ENCODE results near the gene BTBD6.

Gene BTBD6

DNA sequence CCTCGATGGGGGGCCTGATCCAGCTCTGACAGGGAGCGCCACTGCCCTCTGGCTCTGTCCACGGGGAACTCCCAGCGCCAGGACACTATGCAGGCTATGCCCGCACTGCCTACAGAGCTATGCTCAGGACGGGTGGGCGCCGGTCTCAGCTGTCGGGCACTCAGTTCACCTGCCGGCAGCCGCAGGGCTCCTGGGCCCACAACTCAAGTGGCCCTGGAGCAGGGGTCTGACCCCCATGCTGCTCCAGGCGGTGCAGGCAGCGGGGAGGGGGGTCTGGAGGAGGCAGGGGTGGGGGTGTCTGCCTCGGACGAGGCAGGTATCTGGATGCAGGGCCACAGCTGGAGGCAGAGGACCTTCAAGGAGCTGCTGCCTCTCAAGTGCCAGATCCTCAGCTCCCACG, 38.7 kb upstream of the BTBD6 start:
- ATAC-seq, result no peak
- no peak for TF ChIP-seq ZFP30 (CRISPR knock-in tag; IDR thresholded peaks at IDR 0.05)
- no peak for TF ChIP-seq SNAI2 (CRISPR knock-in tag; IDR thresholded peaks at IDR 0.05)
- TF ChIP-seq, protein P1, sequence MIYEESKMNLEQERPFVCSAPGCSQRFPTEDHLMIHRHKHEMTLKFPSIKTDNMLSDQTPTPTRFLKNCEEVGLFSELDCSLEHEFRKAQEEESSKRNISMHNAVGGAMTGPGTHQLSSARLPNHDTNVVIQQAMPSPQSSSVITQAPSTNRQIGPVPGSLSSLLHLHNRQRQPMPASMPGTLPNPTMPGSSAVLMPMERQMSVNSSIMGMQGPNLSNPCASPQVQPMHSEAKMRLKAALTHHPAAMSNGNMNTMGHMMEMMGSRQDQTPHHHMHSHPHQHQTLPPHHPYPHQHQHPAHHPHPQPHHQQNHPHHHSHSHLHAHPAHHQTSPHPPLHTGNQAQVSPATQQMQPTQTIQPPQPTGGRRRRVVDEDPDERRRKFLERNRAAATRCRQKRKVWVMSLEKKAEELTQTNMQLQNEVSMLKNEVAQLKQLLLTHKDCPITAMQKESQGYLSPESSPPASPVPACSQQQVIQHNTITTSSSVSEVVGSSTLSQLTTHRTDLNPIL (CRISPR knock-in tag; IDR thresholded peaks at IDR 0.05; ENCODE audit: low read depth), result no peak
- TF ChIP-seq, protein P2, sequence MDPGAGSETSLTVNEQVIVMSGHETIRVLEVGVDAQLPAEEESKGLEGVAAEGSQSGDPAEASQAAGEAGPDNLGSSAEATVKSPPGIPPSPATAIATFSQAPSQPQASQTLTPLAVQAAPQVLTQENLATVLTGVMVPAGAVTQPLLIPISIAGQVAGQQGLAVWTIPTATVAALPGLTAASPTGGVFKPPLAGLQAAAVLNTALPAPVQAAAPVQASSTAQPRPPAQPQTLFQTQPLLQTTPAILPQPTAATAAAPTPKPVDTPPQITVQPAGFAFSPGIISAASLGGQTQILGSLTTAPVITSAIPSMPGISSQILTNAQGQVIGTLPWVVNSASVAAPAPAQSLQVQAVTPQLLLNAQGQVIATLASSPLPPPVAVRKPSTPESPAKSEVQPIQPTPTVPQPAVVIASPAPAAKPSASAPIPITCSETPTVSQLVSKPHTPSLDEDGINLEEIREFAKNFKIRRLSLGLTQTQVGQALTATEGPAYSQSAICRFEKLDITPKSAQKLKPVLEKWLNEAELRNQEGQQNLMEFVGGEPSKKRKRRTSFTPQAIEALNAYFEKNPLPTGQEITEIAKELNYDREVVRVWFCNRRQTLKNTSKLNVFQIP (CRISPR knock-in tag; IDR thresholded peaks at IDR 0.05; ENCODE audit: borderline replicate concordance, low read depth), result no peak
- TF ChIP-seq ZNF8 (CRISPR knock-in tag; IDR thresholded peaks at IDR 0.05), result no peak
- TF ChIP-seq RARB (CRISPR knock-in tag; IDR thresholded peaks at IDR 0.05), result no peak
- TF ChIP-seq ZC3H10 (CRISPR knock-in tag; IDR thresholded peaks at IDR 0.05), result no peak
- no peak for TF ChIP-seq BACH2 (CRISPR knock-in tag; IDR thresholded peaks at IDR 0.05; ENCODE audit: borderline replicate concordance)
- no peak for TF ChIP-seq CSDC2 (CRISPR knock-in tag; IDR thresholded peaks at IDR 0.05)
- no peak for TF ChIP-seq TOX (CRISPR knock-in tag; IDR thresholded peaks at IDR 0.05; ENCODE audit: borderline replicate concordance)
- TF ChIP-seq ARNTL (CRISPR knock-in tag; IDR thresholded peaks at IDR 0.05; ENCODE audit: borderline replicate concordance, low read depth), result no peak
- TF ChIP-seq TCF4 (CRISPR knock-in tag; IDR thresholded peaks at IDR 0.05; ENCODE audit: borderline replicate concordance), result no peak
- no peak for TF ChIP-seq ESRRG (CRISPR knock-in tag; IDR thresholded peaks at IDR 0.05)
- no peak for TF ChIP-seq OSR1 (CRISPR knock-in tag; IDR thresholded peaks at IDR 0.05)
- TF ChIP-seq, protein P3, sequence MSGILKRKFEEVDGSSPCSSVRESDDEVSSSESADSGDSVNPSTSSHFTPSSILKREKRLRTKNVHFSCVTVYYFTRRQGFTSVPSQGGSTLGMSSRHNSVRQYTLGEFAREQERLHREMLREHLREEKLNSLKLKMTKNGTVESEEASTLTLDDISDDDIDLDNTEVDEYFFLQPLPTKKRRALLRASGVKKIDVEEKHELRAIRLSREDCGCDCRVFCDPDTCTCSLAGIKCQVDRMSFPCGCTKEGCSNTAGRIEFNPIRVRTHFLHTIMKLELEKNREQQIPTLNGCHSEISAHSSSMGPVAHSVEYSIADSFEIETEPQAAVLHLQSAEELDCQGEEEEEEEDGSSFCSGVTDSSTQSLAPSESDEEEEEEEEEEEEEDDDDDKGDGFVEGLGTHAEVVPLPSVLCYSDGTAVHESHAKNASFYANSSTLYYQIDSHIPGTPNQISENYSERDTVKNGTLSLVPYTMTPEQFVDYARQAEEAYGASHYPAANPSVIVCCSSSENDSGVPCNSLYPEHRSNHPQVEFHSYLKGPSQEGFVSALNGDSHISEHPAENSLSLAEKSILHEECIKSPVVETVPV (CRISPR knock-in tag; IDR thresholded peaks at IDR 0.05), result no peak
- TF ChIP-seq, protein P4, sequence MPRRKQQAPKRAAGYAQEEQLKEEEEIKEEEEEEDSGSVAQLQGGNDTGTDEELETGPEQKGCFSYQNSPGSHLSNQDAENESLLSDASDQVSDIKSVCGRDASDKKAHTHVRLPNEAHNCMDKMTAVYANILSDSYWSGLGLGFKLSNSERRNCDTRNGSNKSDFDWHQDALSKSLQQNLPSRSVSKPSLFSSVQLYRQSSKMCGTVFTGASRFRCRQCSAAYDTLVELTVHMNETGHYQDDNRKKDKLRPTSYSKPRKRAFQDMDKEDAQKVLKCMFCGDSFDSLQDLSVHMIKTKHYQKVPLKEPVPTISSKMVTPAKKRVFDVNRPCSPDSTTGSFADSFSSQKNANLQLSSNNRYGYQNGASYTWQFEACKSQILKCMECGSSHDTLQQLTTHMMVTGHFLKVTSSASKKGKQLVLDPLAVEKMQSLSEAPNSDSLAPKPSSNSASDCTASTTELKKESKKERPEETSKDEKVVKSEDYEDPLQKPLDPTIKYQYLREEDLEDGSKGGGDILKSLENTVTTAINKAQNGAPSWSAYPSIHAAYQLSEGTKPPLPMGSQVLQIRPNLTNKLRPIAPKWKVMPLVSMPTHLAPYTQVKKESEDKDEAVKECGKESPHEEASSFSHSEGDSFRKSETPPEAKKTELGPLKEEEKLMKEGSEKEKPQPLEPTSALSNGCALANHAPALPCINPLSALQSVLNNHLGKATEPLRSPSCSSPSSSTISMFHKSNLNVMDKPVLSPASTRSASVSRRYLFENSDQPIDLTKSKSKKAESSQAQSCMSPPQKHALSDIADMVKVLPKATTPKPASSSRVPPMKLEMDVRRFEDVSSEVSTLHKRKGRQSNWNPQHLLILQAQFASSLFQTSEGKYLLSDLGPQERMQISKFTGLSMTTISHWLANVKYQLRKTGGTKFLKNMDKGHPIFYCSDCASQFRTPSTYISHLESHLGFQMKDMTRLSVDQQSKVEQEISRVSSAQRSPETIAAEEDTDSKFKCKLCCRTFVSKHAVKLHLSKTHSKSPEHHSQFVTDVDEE (CRISPR knock-in tag; IDR thresholded peaks at IDR 0.05), result no peak

DNA sequence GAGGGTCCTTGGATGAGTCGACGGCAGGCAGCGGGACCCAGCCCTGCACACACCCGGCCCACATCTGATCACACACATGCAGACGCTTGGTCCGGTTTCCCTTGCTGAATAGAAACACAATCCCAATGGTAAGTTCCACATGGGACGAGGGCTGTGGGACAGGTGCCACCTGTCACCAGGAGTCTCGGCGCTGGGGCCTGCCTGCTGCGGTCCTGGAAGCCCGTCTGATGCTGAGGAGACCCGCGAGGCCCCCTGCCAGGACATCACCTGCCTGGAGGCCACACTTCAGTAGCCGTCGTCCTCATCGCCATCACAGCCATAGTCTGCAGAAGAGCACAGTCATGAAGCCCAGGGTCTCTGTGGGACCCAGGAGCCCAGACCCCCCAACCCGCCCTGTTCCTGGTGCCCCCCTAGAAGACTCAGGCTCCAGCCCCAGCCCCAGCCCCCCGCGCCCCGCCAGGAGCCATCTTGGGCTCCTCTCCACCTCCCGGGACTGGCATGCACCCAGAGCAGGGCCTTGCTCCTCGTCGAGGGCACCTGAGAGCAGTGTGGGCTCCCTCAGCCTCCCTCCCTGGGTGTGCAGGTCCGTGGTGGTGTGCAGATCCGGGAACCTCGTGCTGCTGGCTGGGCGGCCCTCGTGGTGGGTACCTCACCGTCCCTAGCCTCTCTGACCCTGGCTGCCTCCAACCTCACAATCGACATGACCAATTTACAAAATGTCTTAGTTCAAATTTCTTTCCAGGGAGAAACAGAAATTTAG, 37.9 kb upstream of the BTBD6 start:
- no peak for ATAC-seq
- TF ChIP-seq TOX (CRISPR knock-in tag; IDR thresholded peaks at IDR 0.05; ENCODE audit: borderline replicate concordance) (no peak), RARB (CRISPR knock-in tag; IDR thresholded peaks at IDR 0.05) (no peak), ZC3H10 (CRISPR knock-in tag; IDR thresholded peaks at IDR 0.05) (no peak), ZNF70 (CRISPR knock-in tag; IDR thresholded peaks at IDR 0.05) (no peak), GLIS3 (CRISPR knock-in tag; IDR thresholded peaks at IDR 0.05) (no peak), SNAI2 (CRISPR knock-in tag; IDR thresholded peaks at IDR 0.05) (no peak), PPARA (CRISPR knock-in tag; IDR thresholded peaks at IDR 0.05; ENCODE audit: borderline replicate concordance) (no peak), ISL1 (CRISPR knock-in tag; IDR thresholded peaks at IDR 0.05) (no peak), ZNF565 (CRISPR knock-in tag; conservative IDR thresholded peaks at IDR 0.05; ENCODE audit: low read depth) (no peak), ZFP3 (CRISPR knock-in tag; IDR thresholded peaks at IDR 0.05) (no peak), ARNTL (CRISPR knock-in tag; IDR thresholded peaks at IDR 0.05; ENCODE audit: borderline replicate concordance, low read depth) (no peak)
- TF ChIP-seq, protein P2 (CRISPR knock-in tag; IDR thresholded peaks at IDR 0.05; ENCODE audit: borderline replicate concordance, low read depth), result no peak
- TF ChIP-seq, protein P3 (CRISPR knock-in tag; IDR thresholded peaks at IDR 0.05), result no peak
- TF ChIP-seq, protein P4 (CRISPR knock-in tag; IDR thresholded peaks at IDR 0.05), result no peak
- TF ChIP-seq, protein P5, sequence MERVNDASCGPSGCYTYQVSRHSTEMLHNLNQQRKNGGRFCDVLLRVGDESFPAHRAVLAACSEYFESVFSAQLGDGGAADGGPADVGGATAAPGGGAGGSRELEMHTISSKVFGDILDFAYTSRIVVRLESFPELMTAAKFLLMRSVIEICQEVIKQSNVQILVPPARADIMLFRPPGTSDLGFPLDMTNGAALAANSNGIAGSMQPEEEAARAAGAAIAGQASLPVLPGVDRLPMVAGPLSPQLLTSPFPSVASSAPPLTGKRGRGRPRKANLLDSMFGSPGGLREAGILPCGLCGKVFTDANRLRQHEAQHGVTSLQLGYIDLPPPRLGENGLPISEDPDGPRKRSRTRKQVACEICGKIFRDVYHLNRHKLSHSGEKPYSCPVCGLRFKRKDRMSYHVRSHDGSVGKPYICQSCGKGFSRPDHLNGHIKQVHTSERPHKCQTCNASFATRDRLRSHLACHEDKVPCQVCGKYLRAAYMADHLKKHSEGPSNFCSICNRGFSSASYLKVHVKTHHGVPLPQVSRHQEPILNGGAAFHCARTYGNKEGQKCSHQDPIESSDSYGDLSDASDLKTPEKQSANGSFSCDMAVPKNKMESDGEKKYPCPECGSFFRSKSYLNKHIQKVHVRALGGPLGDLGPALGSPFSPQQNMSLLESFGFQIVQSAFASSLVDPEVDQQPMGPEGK (CRISPR knock-in tag; IDR thresholded peaks at IDR 0.05; ENCODE audit: borderline replicate concordance), result no peak
